Liver (tissue), 3 donors: Measurements from ENCODE around the gene BACH2.

Experiments
- FOXA2 ChIP-seq: IDR thresholded peaks from 2 replicates; pipeline ENCODE4 v1.6.1; 2016; ENCODE audit warnings: antibody characterized with exemption
- GABPA ChIP-seq, 2 donors: IDR thresholded peaks in 1 of 2; conservative IDR thresholded peaks in 1 of 2; 2 replicates each; pipeline ENCODE4 v1.6.1; 2016; ENCODE audit warnings: antibody characterized with exemption in 2 of 2, mild to moderate bottlenecking in 1 of 2, moderate library complexity in 1 of 2
- JUND ChIP-seq, 2 donors: IDR thresholded peaks; 2 replicates each; pipeline ENCODE4 v1.6.1; 2016; ENCODE audit warnings: antibody characterized with exemption in 2 of 2
- NR2F2 ChIP-seq: IDR thresholded peaks from 2 replicates; pipeline ENCODE4 v1.6.1; 2016; ENCODE audit warnings: antibody characterized with exemption
- REST ChIP-seq: IDR thresholded peaks from 2 replicates; pipeline ENCODE4 v1.6.1; 2016; ENCODE audit warnings: antibody characterized with exemption, mild to moderate bottlenecking
- TF ChIP-seq, protein P1 (sequence below): IDR thresholded peaks from 2 replicates; pipeline ENCODE4 v1.6.1; 2016; ENCODE audit warnings: antibody characterized with exemption
- TF ChIP-seq, protein P2 (sequence below): fragments of 150-350 bp; IDR thresholded peaks from 2 replicates; pipeline ENCODE4 v1.5.1; 2017; ENCODE audit warnings: improper control_type of control experiment, low read depth, low read length; ENCODE audit not compliant: missing input control
- TF ChIP-seq, protein P3 (sequence below): IDR thresholded peaks from 2 replicates; pipeline ENCODE4 v1.6.1; 2016; ENCODE audit warnings: antibody characterized with exemption
- donor health status: healthy.
- donor health status: healthy.

DNA sequence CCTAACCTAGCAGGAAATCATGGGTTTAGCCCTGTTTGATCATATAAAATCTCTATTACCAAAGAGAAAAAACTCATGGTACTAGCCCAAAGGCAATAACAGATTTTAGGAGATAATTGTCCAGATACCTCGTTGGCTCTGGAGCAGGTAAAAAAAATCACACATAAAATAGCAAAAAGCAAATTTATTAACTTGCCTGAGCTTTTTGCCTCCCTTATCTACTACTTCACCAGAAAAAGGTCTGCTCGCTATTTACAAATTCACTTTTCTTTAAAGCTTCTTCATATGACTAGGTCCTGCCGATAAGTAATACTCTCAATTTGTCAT, 320.0 kb downstream of the BACH2 start:
- TF ChIP-seq, protein P1, sequence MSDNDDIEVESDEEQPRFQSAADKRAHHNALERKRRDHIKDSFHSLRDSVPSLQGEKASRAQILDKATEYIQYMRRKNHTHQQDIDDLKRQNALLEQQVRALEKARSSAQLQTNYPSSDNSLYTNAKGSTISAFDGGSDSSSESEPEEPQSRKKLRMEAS: no peak
- TF ChIP-seq, protein P2, sequence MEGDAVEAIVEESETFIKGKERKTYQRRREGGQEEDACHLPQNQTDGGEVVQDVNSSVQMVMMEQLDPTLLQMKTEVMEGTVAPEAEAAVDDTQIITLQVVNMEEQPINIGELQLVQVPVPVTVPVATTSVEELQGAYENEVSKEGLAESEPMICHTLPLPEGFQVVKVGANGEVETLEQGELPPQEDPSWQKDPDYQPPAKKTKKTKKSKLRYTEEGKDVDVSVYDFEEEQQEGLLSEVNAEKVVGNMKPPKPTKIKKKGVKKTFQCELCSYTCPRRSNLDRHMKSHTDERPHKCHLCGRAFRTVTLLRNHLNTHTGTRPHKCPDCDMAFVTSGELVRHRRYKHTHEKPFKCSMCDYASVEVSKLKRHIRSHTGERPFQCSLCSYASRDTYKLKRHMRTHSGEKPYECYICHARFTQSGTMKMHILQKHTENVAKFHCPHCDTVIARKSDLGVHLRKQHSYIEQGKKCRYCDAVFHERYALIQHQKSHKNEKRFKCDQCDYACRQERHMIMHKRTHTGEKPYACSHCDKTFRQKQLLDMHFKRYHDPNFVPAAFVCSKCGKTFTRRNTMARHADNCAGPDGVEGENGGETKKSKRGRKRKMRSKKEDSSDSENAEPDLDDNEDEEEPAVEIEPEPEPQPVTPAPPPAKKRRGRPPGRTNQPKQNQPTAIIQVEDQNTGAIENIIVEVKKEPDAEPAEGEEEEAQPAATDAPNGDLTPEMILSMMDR: no peak
- no peak for TF ChIP-seq NR2F2
- TF ChIP-seq REST: no peak
- TF ChIP-seq, protein P3, sequence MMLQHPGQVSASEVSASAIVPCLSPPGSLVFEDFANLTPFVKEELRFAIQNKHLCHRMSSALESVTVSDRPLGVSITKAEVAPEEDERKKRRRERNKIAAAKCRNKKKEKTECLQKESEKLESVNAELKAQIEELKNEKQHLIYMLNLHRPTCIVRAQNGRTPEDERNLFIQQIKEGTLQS: no peak
- TF ChIP-seq FOXA2: no peak
- TF ChIP-seq GABPA (IDR thresholded peaks at IDR 0.05 in 1 of 2, conservative IDR thresholded peaks at IDR 0.05 in 1 of 2): no peak
- no peak for TF ChIP-seq JUND (IDR thresholded peaks at IDR 0.05)
